Measurements from ENCODE around the gene MTF1.
"Not testable (repeated sequence)": the region's sequence is repeated elsewhere in the genome, so short reads cannot be mapped to it uniquely, and the experiment has no call there.

DNA sequence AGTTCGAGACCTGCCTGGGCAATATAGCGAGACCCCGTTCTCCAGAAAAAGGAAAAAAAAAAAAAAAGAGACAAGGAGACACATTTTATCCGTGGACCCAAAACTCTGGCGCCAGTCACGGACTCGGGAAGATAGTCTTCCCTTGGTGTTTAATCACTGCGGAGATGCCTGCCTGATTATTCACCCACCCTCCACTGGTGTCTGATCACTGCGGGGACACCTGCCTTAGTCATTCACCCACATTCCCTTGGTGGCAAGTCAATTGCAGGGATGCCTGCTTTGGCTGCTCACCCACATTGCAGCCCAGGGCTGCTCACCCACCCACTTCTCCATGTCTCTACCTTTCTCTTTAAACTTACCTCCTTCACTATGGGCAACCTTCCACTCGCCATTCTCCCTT, 49.1 kb upstream of the MTF1 start:
- TF ChIP-seq, protein P1, sequence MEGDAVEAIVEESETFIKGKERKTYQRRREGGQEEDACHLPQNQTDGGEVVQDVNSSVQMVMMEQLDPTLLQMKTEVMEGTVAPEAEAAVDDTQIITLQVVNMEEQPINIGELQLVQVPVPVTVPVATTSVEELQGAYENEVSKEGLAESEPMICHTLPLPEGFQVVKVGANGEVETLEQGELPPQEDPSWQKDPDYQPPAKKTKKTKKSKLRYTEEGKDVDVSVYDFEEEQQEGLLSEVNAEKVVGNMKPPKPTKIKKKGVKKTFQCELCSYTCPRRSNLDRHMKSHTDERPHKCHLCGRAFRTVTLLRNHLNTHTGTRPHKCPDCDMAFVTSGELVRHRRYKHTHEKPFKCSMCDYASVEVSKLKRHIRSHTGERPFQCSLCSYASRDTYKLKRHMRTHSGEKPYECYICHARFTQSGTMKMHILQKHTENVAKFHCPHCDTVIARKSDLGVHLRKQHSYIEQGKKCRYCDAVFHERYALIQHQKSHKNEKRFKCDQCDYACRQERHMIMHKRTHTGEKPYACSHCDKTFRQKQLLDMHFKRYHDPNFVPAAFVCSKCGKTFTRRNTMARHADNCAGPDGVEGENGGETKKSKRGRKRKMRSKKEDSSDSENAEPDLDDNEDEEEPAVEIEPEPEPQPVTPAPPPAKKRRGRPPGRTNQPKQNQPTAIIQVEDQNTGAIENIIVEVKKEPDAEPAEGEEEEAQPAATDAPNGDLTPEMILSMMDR (IDR thresholded peaks at IDR 0.05 in 2 of 3, conservative IDR thresholded peaks at IDR 0.05 in 1 of 3; ENCODE audit: borderline replicate concordance in 1 of 3, insufficient read depth in 1 of 3, low read depth in 2 of 3, low read length in 2 of 3): not testable (repeated sequence)
- not testable (repeated sequence) for TF ChIP-seq YY1 (IDR thresholded peaks at IDR 0.05; ENCODE audit: extremely low read depth, insufficient replicate concordance, low read depth, low read length)
